Measurements from ENCODE around the gene ACTL6B. TPM values are rescaled to one million over a fixed set of nuclear protein-coding genes. Genes with fewer than 3 reads are reported as not detected.

The ACTL6B gene
- total RNA-seq, 1 experiment from 2014 or later = not detected

DNA sequence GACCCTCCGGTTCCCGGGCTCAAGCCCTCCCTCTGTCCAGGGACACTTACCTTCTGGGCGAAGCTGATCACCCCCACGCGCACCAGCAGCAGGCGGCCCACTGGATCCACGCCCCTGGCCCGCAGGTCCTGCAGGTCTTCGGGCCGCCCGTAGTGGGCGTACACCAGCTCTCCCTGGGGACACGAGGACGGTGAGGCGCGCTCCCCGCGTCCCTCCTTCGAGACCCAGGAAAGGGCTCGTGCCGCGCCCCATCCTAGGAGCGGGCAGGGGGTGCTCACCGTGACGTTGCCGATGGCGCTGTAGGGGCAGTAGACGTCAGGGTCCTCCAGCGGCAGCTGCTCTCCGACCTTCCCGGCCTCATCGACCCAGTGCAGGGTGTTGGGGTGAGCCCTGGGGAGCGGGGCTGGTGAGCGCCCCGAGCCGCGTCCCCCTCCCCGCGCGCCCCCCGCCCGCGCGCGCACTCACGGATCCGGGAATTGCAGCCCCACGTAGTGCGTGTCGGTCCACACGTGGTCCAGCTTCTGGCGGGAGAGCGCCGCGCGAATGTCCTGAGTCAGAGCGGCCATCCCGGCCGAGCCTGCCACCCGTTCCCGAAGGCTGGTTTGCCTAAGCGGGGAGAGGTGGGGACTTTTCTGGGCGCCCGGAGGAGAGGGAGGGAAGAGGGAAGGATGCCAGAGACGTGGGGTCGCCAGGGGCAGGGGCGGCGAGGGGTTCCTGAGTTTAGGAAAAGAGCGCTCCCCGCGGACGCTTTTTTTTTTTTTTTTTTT lies 23.1 kb downstream of the ACTL6B start:
- H4K20me1 ChIP-seq (ENCODE audit: insufficient read depth, low read depth, low read length) = no peaks in the 10 kb centered on the region
- H3K4me1 ChIP-seq (ENCODE audit: low read length) = peaks cover 10% of the 10 kb centered on the region
- peak overlapping the region; percentile 52 for H3K27ac ChIP-seq (ENCODE audit: low read length)
- H3K9ac ChIP-seq (ENCODE audit: low read length) = peak overlapping the region; percentile 86
- no peaks in the 10 kb centered on the region for H3K9me2 ChIP-seq (replicated peaks; ENCODE audit: insufficient read depth, low read length)
- H3K36me3 ChIP-seq (ENCODE audit: insufficient read depth, low read length) = no peaks in the 10 kb centered on the region
- peak; percentile 79 for DNase-seq
- H3K4me2 ChIP-seq (ENCODE audit: low read depth, low read length, poor library complexity, severe bottlenecking) = peak overlapping the region; percentile 63
- no peaks in the 10 kb centered on the region for H3K79me2 ChIP-seq (ENCODE audit: low read length)
- H3K9me3 ChIP-seq (ENCODE audit: low read length) = no peaks in the 10 kb centered on the region
- peak overlapping the region; percentile 5; the same call in 1 of the 2 replicates for H2AFZ ChIP-seq (ENCODE audit: low read length)
- no peaks in the 10 kb centered on the region for H3K27me3 ChIP-seq (ENCODE audit: low read length)
- peak overlapping the region; percentile 67 for H3K4me3 ChIP-seq (ENCODE audit: low read length)

DNA sequence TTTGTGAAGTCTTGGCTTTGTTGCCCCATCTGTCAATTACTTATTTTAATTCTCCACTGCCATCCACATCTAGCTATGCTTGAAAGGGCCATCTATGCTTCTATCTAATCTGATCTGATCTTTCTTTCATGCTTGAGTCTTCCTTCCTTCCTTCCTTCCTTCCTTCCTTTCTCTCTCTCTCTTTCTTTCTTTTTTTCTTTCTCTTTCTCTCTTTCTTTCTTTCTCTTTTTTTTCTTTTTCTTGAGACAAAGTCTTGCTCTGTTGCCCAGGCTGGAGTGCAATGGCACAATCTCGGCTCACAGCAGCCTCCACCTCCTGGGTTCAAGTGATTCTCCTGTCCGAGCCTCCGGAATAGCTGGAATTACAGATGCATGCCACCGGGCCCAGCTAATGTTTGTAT lies 26.2 kb downstream of the ACTL6B start:
- no peaks in the 10 kb centered on the region for H3K36me3 ChIP-seq (ENCODE audit: insufficient read depth, low read length)
- H3K4me1 ChIP-seq (ENCODE audit: low read length) = peaks cover 23% of the 10 kb centered on the region
- no peak overlapping the region for H3K4me2 ChIP-seq (ENCODE audit: low read depth, low read length, poor library complexity, severe bottlenecking)
- H4K20me1 ChIP-seq (ENCODE audit: insufficient read depth, low read depth, low read length) = no peaks in the 10 kb centered on the region
- H3K27me3 ChIP-seq (ENCODE audit: low read length) = no peaks in the 10 kb centered on the region
- H3K27ac ChIP-seq (ENCODE audit: low read length) = no peak overlapping the region
- no peaks in the 10 kb centered on the region for H3K9me2 ChIP-seq (replicated peaks; ENCODE audit: insufficient read depth, low read length)
- H3K9me3 ChIP-seq (ENCODE audit: low read length) = no peaks in the 10 kb centered on the region
- no peaks in the 10 kb centered on the region for H3K79me2 ChIP-seq (ENCODE audit: low read length)
- no peak for DNase-seq
- H2AFZ ChIP-seq (ENCODE audit: low read length) = no peak overlapping the region
- H3K9ac ChIP-seq (ENCODE audit: low read length) = no peak overlapping the region
- no peak overlapping the region for H3K4me3 ChIP-seq (ENCODE audit: low read length)

DNA sequence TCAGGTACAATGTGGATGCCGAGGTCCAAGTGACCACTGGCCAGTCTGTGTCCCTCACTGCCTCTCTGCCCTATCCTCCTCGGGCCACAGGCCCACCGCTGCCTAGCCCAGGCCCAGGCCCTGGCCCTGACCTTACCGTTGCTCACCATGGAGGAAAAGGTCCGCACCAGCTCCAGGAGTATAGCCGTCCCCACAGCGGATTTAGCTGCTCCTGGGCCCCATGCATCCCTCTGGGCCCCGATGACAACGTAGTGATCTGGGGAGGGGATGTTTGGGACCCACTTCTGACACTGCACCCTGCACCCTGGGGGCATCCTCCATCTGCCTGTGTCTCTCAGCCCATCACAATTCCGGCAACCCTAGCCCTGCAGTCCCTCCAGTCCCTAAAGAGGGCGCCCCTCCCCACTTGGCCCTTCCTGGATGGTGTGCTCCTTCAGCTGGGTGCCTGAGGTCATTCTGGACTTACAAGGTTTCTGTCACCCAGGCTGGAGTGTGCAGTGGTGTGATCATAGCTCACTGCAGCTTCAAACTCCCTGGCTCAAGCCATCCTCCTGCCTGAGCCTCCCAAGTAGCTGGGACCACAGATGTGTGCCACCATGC lies 27.0 kb downstream of the ACTL6B start:
- Histone ChIP-seq H3K9me2 (replicated peaks; ENCODE audit: insufficient read depth, low read length) (no peaks in the 10 kb centered on the region), H3K27ac (ENCODE audit: low read length) (no peak overlapping the region), H3K9ac (ENCODE audit: low read length) (no peak overlapping the region), H4K20me1 (ENCODE audit: insufficient read depth, low read depth, low read length) (no peaks in the 10 kb centered on the region), H3K27me3 (ENCODE audit: low read length) (no peaks in the 10 kb centered on the region), H3K36me3 (ENCODE audit: insufficient read depth, low read length) (no peaks in the 10 kb centered on the region), H3K79me2 (ENCODE audit: low read length) (no peaks in the 10 kb centered on the region), H3K9me3 (ENCODE audit: low read length) (no peaks in the 10 kb centered on the region), H2AFZ (ENCODE audit: low read length) (no peak overlapping the region), H3K4me2 (ENCODE audit: low read depth, low read length, poor library complexity, severe bottlenecking) (no peak overlapping the region), H3K4me3 (ENCODE audit: low read length) (no peak overlapping the region), H3K4me1 (ENCODE audit: low read length) (peaks cover 18% of the 10 kb centered on the region)
- peak; percentile 86 for DNase-seq

DNA sequence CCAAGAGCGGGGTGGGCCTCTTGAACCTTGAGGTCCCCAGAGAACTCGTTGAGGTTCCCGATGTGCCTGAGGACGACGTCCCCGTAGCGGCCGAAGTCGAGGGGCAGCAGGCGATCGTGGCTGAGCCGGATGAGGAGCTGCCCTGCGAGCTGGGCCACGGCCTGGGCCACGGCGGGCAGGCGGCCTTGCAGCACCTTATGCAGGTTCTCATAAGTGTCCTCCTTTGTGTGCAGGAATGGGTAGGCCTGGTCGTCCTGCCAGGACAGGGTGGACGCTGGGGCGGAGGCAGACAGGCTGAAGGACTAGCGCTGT lies 29.1 kb downstream of the ACTL6B start:
- peak overlapping the region; percentile 73 for H3K9ac ChIP-seq (ENCODE audit: low read length)
- no peaks in the 10 kb centered on the region for H3K36me3 ChIP-seq (ENCODE audit: insufficient read depth, low read length)
- H4K20me1 ChIP-seq (ENCODE audit: insufficient read depth, low read depth, low read length) = no peaks in the 10 kb centered on the region
- no peak for DNase-seq
- H3K79me2 ChIP-seq (ENCODE audit: low read length) = no peaks in the 10 kb centered on the region
- H3K4me1 ChIP-seq (ENCODE audit: low read length) = peaks cover 17% of the 10 kb centered on the region
- H3K9me2 ChIP-seq (replicated peaks; ENCODE audit: insufficient read depth, low read length) = no peaks in the 10 kb centered on the region
- H2AFZ ChIP-seq (ENCODE audit: low read length) = no peak overlapping the region
- no peaks in the 10 kb centered on the region for H3K27me3 ChIP-seq (ENCODE audit: low read length)
- H3K9me3 ChIP-seq (ENCODE audit: low read length) = no peaks in the 10 kb centered on the region
- peak overlapping the region; percentile 70 for H3K4me3 ChIP-seq (ENCODE audit: low read length)
- H3K27ac ChIP-seq (ENCODE audit: low read length) = no peak overlapping the region
- peak overlapping the region; percentile 78 for H3K4me2 ChIP-seq (ENCODE audit: low read depth, low read length, poor library complexity, severe bottlenecking)

DNA sequence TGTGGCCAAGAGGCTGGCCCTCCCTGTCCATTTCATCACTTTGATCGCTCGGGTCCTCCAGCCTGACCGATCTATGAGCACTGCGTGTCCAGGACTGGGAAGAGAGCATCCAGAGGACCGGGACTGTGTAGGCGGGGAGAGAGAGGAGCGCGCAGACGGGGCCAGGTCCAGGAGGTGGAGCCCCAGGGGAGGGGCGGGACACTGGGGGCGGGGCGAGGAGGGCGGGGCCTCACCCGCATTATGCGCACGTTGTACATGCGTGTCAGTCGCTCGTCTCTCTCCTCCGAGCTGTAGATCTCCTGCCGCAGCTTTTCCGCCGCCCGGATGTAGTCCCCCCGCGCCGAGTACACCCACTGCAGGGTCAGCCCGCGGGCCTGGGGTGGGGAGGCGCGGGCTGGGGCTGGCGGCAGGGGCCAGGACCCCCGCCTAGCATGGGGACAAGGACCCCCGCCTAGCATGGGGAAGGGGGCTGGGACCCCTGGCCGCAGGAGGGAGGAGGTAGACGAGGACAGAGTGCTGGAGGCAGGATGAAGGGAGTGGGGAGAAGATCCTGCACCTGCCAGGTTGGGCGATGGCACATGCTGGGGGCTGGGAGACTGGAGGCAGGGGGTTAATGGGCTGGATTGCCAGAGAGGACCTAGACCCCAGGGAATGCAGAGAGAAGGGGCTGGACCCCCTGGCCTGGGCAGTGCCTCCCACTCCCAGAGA lies 29.6 kb downstream of the ACTL6B start:
- Histone ChIP-seq H3K79me2 (ENCODE audit: low read length) (no peaks in the 10 kb centered on the region), H3K4me2 (ENCODE audit: low read depth, low read length, poor library complexity, severe bottlenecking) (peak overlapping the region; percentile 78), H3K27me3 (ENCODE audit: low read length) (no peaks in the 10 kb centered on the region), H3K36me3 (ENCODE audit: insufficient read depth, low read length) (no peaks in the 10 kb centered on the region), H3K27ac (ENCODE audit: low read length) (no peak overlapping the region), H3K4me3 (ENCODE audit: low read length) (peak overlapping the region; percentile 70), H4K20me1 (ENCODE audit: insufficient read depth, low read depth, low read length) (no peaks in the 10 kb centered on the region), H3K9me3 (ENCODE audit: low read length) (no peaks in the 10 kb centered on the region), H3K9ac (ENCODE audit: low read length) (peak overlapping the region; percentile 73), H2AFZ (ENCODE audit: low read length) (peak overlapping the region; percentile 90; the same call in 1 of the 2 replicates), H3K4me1 (ENCODE audit: low read length) (peaks cover 20% of the 10 kb centered on the region), H3K9me2 (replicated peaks; ENCODE audit: insufficient read depth, low read length) (no peaks in the 10 kb centered on the region)
- DNase-seq = peak; percentile 93

DNA sequence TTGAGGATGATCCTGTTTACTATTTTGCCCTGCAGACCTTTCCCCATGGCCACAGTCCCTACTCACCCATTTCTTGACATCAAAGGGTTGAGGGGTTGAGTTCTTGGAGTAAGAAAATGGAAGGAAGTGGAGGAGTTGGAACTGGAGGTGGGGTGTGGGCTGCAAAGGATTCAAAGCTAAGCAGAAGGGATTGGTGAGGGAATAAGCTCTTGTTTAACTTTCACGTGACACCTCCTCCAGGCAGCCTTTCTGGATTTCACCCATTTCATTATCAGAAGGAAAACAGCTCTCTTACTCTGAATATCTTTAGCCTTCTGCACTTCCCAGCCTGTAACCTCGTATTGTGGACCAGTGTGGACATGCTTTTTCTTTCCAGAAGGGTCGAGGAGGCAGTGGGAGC lies 30.2 kb downstream of the ACTL6B start:
- H3K79me2 ChIP-seq (ENCODE audit: low read length) = no peaks in the 10 kb centered on the region
- H3K4me2 ChIP-seq (ENCODE audit: low read depth, low read length, poor library complexity, severe bottlenecking) = peak overlapping the region; percentile 43
- H3K36me3 ChIP-seq (ENCODE audit: insufficient read depth, low read length) = no peaks in the 10 kb centered on the region
- peak overlapping the region; percentile 25 for H3K9ac ChIP-seq (ENCODE audit: low read length)
- no peaks in the 10 kb centered on the region for H4K20me1 ChIP-seq (ENCODE audit: insufficient read depth, low read depth, low read length)
- peak overlapping the region; percentile 37; the same call in 1 of the 2 replicates for H3K4me3 ChIP-seq (ENCODE audit: low read length)
- H2AFZ ChIP-seq (ENCODE audit: low read length) = no peak overlapping the region
- H3K9me2 ChIP-seq (replicated peaks; ENCODE audit: insufficient read depth, low read length) = no peaks in the 10 kb centered on the region
- DNase-seq = no peak
- no peaks in the 10 kb centered on the region for H3K27me3 ChIP-seq (ENCODE audit: low read length)
- no peak overlapping the region for H3K27ac ChIP-seq (ENCODE audit: low read length)
- no peaks in the 10 kb centered on the region for H3K9me3 ChIP-seq (ENCODE audit: low read length)
- peaks cover 23% of the 10 kb centered on the region for H3K4me1 ChIP-seq (ENCODE audit: low read length)

DNA sequence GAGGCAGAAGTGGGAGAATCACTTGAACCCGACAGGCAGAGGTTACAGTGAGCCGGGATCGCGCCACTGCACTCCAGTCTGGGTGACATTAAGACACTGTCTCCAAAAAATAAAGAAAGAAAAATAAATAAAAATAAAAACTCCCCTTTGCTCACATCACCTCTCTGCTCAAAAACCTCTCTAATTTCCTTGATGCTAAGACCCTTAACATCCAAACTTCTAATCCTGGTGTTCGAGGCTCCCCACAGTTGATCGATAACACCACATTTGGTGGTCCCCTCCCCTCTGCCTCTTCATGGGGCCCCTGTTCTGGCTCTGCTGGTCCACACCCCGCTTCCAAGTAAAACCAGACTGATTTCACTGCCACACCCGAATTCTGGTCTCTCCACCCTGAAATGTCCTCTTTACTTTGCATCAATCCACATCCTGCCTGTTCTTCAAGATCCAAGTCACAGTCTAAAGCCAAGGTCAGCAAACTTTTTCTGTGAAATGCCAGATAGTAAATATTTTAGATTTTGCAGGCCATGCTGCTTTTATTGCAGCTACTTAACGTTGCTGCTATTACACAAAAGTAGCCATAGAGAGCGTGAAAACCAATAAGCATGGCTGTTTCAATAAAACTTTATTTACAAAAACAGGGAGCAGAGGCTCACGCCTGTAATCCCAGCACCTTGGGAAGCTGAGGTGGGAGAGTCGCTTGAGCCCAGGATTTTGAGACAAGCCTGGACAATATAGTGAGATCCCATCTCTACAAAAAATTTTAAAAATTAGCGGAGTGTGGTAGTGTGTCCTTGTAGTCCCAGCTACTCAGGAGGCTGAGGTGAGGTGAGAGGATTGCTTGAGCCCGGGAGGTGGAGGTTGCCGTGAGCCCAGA lies 32.1 kb downstream of the ACTL6B start:
- Histone ChIP-seq H4K20me1 (ENCODE audit: insufficient read depth, low read depth, low read length) (no peaks in the 10 kb centered on the region), H2AFZ (ENCODE audit: low read length) (no peak overlapping the region), H3K36me3 (ENCODE audit: insufficient read depth, low read length) (no peaks in the 10 kb centered on the region), H3K79me2 (ENCODE audit: low read length) (no peaks in the 10 kb centered on the region), H3K4me3 (ENCODE audit: low read length) (no peak overlapping the region), H3K9me2 (replicated peaks; ENCODE audit: insufficient read depth, low read length) (no peaks in the 10 kb centered on the region), H3K27ac (ENCODE audit: low read length) (no peak overlapping the region), H3K27me3 (ENCODE audit: low read length) (no peaks in the 10 kb centered on the region), H3K4me1 (ENCODE audit: low read length) (peaks cover 23% of the 10 kb centered on the region), H3K9me3 (ENCODE audit: low read length) (no peaks in the 10 kb centered on the region), H3K4me2 (ENCODE audit: low read depth, low read length, poor library complexity, severe bottlenecking) (no peak overlapping the region), H3K9ac (ENCODE audit: low read length) (no peak overlapping the region)
- no peak for DNase-seq

Measured in Karpas-422 (cell line).